Left lung (tissue), 10 donors: ENCODE measurements around the gene RFX8. TPM values are rescaled to one million over a fixed set of nuclear protein-coding genes. Genes with fewer than 3 reads are reported as not detected.

Experiments
- ATAC-seq: fragments of 200-7000 bp; cut with Tn5 transposase; one replicate; pipeline ENCODE4 v1.9.1; 2020; ENCODE audit warnings: moderate library complexity
- DNase-seq, 4 donors: peaks; one replicate each; pipeline ENCODE4 v3.0.0-alpha.2; 2013 to 2020
- H3K27ac ChIP-seq, 2 donors: fragments of 200-600 bp; sonication (generic) in 1 of 2; one replicate each; pipeline versions ENCODE4 v1.5.0 to v1.8.0; 2020 to 2021
- H3K27me3 ChIP-seq, 2 donors: fragments of 200-600 bp; sonication (generic) in 1 of 2; one replicate each; pipeline versions ENCODE4 v1.5.0 to v1.8.0; 2020 to 2021
- H3K36me3 ChIP-seq, 2 donors: fragments of 200-600 bp; sonication (generic) in 1 of 2; one replicate each; pipeline versions ENCODE4 v1.5.0 to v1.8.0; 2020 to 2021
- H3K4me1 ChIP-seq, 2 donors: fragments of 200-600 bp; one replicate each; pipeline ENCODE4 v1.8.0; 2021
- H3K4me3 ChIP-seq, 2 donors: fragments of 200-600 bp; sonication (generic) in 1 of 2; one replicate each; pipeline versions ENCODE4 v1.5.0 to v1.8.0; 2020 to 2021; ENCODE audit warnings: mild to moderate bottlenecking in 1 of 2
- H3K9me3 ChIP-seq, 2 donors: fragments of 200-600 bp; sonication (generic) in 1 of 2; one replicate each; pipeline versions ENCODE4 v1.5.0 to v1.8.0; 2020 to 2021
- intact Hi-C, 2 donors: fragments of 100-400 bp; cut with DNase I; formaldehyde crosslinking; loops; one replicate each; pipeline versions ENCODE4 v1.11.2 to v1.14.2; 2022
- polyA plus RNA-seq, 6 donors: library from polyadenylated mRNA; unstranded; fragments of 120-200 nt; gene quantifications; one replicate each; pipeline ENCODE4 v1.2.1, GENCODE V29; 2013; ENCODE audit not compliant: insufficient read length in 6 of 6
- total RNA-seq, 2 donors: library from RNA; stranded (reverse); fragmentation: NEBNext Ultra II Directional; extraction: Animal tissue kit (Norgen Biotek cat#: 25700); gene quantifications; one replicate each; pipeline ENCODE4 v1.2.1, GENCODE V29; 2021
- TF ChIP-seq, protein P1 (sequence below), 2 donors: fragments of 200-600 bp; sonication (generic) in 1 of 2; IDR thresholded peaks; one replicate each; pipeline versions ENCODE4 v1.5.0 to v1.8.0; 2021; ENCODE audit warnings: antibody characterized with exemption in 2 of 2
- donor health status: DM: no; HTN: yes; CAD: no.
- donor health status: DM: no; HTN: no; CAD: no.

RFX8 gene
- total and polyA plus RNA-seq, 8 donors: 0.41 to 1.6 (median 1.3) TPM; not detected in 1

- TF ChIP-seq, protein P1, sequence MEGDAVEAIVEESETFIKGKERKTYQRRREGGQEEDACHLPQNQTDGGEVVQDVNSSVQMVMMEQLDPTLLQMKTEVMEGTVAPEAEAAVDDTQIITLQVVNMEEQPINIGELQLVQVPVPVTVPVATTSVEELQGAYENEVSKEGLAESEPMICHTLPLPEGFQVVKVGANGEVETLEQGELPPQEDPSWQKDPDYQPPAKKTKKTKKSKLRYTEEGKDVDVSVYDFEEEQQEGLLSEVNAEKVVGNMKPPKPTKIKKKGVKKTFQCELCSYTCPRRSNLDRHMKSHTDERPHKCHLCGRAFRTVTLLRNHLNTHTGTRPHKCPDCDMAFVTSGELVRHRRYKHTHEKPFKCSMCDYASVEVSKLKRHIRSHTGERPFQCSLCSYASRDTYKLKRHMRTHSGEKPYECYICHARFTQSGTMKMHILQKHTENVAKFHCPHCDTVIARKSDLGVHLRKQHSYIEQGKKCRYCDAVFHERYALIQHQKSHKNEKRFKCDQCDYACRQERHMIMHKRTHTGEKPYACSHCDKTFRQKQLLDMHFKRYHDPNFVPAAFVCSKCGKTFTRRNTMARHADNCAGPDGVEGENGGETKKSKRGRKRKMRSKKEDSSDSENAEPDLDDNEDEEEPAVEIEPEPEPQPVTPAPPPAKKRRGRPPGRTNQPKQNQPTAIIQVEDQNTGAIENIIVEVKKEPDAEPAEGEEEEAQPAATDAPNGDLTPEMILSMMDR (IDR thresholded peaks at IDR 0.05): no peak
Observed at GRCh38 chr2:101473911-101474701, 806 bp downstream of the RFX8 start.

DNA sequence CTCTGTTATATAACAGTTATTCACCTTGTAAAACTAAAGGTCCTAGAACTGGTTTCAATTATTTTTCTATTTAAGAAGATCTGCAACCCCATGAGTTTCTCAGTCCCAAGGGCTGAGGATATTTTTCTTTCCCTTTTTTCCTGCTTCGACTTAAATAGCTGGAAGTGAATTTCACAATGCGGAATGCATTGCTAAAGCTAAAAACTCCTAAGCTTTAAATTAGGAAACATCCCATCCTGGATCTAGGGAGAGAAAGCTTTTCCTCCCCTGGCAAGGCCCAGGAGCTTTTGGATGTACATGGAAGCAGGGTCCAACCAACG lies 1.4 kb downstream of the RFX8 start:
- TF ChIP-seq, protein P1 (IDR thresholded peaks at IDR 0.05): no peak
- ATAC-seq: no peak
- intact Hi-C loops: no loop called here
- Histone ChIP-seq H3K27me3 (peaks cover 0 to 53% of the 10 kb centered on the region in 2 donors), H3K9me3 (no peaks in the 10 kb centered on the region), H3K36me3 (no peaks in the 10 kb centered on the region), H3K4me3 (peak overlapping the region; percentile 42 to 50), H3K4me1 (peaks cover 0 to 30% of the 10 kb centered on the region in 2 donors), H3K27ac (peak overlapping the region; percentile 38 to 73)
- no peak for DNase-seq

More at GRCh38 chr2:101473911-101474701, 806 bp downstream of the RFX8 start:
- intact Hi-C loops: no loop called here
- Histone ChIP-seq H3K27me3 (peaks cover 0 to 55% of the 10 kb centered on the region in 2 donors), H3K9me3 (no peaks in the 10 kb centered on the region), H3K4me3 (peak overlapping the region; percentile 42 to 50), H3K27ac (peak overlapping the region; percentile 38 to 73), H3K4me1 (peaks cover 0 to 30% of the 10 kb centered on the region in 2 donors), H3K36me3 (no peaks in the 10 kb centered on the region)
- peak; percentile 43 to 89 (median 61) for DNase-seq
- ATAC-seq: peak; percentile 76

GRCh38 chr2:101469863-101470262 lies 5.0 kb downstream of the RFX8 start:
- TF ChIP-seq, protein P1 (IDR thresholded peaks at IDR 0.05): no peak
- Histone ChIP-seq H3K36me3 (no peaks in the 10 kb centered on the region), H3K9me3 (no peaks in the 10 kb centered on the region), H3K4me1 (peaks cover 0 to 36% of the 10 kb centered on the region in 2 donors), H3K27me3 (peaks cover 0 to 51% of the 10 kb centered on the region in 2 donors), H3K4me3 (no peak overlapping the region), H3K27ac (no peak overlapping the region)
- DNase-seq: no peak
- intact Hi-C loops: no loop called here
- no peak for ATAC-seq

GRCh38 chr2:101467306-101467705 lies 7.6 kb downstream of the RFX8 start:
- ATAC-seq (no peak), DNase-seq (no peak)
- Histone ChIP-seq H3K4me3 (no peak overlapping the region), H3K4me1 (peaks cover 0 to 36% of the 10 kb centered on the region in 2 donors), H3K27me3 (peaks cover 0 to 27% of the 10 kb centered on the region in 2 donors), H3K36me3 (no peaks in the 10 kb centered on the region), H3K27ac (no peak overlapping the region), H3K9me3 (no peaks in the 10 kb centered on the region)
- TF ChIP-seq, protein P1 (IDR thresholded peaks at IDR 0.05): no peak
- intact Hi-C loops: no loop called here

GRCh38 chr2:101466426-101466825 lies 8.5 kb downstream of the RFX8 start:
- intact Hi-C loops: no loop called here
- no peaks in the 10 kb centered on the region for H3K36me3 ChIP-seq
- DNase-seq: peak in 1 of 4 donors; percentile 40
- H3K27ac ChIP-seq: no peak overlapping the region
- no peaks in the 10 kb centered on the region for H3K9me3 ChIP-seq
- TF ChIP-seq, protein P1 (IDR thresholded peaks at IDR 0.05): no peak
- H3K4me3 ChIP-seq: no peak overlapping the region
- peaks cover 0 to 36% of the 10 kb centered on the region in 2 donors for H3K4me1 ChIP-seq
- peaks cover 0 to 23% of the 10 kb centered on the region in 2 donors for H3K27me3 ChIP-seq
- peak; percentile 71 for ATAC-seq
